Measurements from ENCODE around the gene RASA3.
"Not testable (repeated sequence)": the region's sequence is repeated elsewhere in the genome, so short reads cannot be mapped to it uniquely, and the experiment has no call there.

RASA3 gene

GRCh38 chr13:113997845-113998751 lies 134.3 kb downstream of the RASA3 start:
- no peak for DNase-seq

- DNase-seq: no peak
These were observed 135.3 kb downstream of the RASA3 start for GRCh38 chr13:113996912-113997745.

DNA sequence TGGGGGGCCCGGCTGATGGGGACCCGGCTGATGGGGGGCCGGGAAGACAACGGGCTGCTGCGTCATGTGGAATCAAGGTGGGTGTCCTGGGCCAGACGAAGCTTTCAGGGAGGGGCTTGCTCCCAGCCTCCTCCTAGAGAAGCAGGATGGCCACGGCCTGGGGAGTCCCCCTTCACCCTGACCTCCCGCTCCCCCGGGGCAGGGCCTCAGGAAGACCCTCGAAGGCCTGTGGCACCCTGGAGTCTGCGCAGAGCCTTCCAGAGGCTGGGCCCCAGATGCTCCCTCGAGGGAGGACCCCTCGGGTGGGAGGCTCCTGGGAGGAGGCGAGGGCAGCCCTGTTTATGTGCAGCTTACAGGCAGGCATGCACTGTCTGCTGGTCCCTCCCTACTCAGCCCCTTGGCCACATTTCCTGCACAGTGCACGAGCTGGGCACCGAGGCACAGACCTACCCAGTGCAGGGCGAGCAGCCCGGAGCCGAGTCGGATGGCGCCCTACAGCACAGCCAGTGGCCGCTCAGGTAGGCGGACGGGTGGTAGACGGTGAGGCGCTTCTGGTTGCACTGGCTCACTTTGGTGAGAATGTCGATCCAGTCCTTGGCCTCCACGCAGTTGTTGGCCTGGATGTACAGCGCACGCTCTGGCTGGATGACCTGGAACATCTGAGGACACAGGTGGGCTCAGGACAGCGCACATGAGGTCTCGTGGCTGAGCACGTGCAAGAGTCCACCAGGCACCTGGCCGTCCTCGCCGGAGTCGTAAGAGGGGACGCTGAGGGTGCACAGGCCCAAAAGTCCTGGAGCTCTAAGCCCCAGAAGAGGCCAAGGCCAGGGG lies 136.1 kb downstream of the RASA3 start:
- no peak for DNase-seq

- DNase-seq: no peak
These were observed 137.3 kb downstream of the RASA3 start for GRCh38 chr13:113995051-113995601.

- no peak for DNase-seq
These were observed 140.0 kb downstream of the RASA3 start for GRCh38 chr13:113992276-113993005.

- DNase-seq: no peak
These were observed 140.7 kb downstream of the RASA3 start for GRCh38 chr13:113991676-113992179.

DNA sequence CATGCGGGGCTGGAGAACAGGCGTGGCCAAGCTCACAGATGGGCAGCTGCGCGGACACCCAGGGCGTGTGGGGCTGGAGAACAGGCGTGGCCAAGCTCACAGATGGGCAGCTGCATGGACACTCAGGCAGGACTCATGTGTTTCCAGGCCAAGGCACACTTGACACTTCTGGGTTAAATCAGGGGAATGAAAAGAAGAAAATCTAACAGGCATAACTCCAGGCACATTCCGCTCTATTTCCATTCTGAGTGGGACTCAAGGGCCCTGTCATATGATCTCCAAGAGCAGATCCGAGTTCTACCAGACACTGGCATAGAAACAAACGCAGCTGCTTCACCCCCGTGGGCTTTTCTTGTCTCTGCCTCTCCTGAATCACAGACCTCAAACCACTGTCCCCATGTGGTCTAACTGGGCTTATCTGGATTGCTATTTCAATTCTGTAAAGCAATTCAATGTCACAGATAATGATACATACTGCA lies 141.2 kb downstream of the RASA3 start:
- DNase-seq: no peak

DNA sequence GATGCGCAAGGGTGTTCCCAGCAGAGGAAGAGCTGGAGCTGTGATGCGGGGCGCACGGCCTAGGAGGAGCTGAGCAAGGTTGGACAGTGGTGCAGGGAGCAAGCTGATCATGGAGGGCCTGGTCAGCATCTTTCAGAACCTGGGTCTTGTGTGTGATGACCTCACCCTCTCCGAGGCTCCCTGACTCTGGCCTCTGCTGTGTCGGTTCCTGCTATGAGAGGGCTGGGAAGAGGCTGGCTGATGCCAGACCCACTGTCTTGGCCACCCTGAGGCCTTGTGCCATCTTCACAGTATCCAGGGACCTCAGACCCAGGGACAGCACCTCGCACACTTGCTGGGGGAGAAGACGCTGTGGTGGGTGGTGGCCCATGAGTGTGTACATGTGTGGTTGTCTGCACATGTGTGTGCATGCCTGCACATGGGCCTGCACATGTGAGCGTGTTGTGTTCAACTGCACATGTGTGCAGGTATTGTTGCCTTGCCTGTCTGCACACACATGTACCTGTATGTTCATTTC lies 142.0 kb downstream of the RASA3 start:
- no peak for DNase-seq

DNA sequence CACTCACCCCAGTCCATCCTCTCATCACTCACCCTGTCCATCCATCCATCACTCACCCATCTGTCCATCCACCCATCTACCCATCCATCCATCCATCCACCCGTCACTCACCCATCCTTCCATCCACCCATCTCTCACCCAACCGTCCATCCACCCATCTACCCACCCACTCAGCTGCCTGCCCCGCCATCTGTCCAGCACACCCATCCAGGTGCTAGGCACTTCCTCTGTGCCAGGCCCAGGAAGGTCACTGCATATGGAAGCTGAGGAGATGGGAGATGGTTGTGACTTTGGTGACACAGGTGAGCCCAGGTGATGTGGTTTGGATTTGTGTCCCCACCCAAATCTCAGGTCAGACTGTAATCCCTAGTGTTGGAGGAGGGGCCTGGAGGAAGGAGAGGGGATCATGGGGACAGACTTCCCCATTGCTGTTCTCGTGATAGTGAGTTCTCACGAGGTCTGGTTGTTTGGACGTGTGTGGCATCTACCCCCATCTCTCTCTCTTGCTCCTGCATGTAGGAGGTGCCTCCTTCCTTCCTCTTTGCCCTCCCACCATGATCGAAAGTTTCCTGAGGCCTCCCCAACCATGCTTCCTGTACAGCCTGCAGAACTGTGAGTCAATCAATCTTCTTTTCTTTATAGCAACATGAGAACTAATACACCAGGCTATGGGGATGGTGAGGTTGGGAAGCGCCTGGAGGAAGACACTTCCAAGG lies 142.7 kb downstream of the RASA3 start:
- DNase-seq: no peak

DNA sequence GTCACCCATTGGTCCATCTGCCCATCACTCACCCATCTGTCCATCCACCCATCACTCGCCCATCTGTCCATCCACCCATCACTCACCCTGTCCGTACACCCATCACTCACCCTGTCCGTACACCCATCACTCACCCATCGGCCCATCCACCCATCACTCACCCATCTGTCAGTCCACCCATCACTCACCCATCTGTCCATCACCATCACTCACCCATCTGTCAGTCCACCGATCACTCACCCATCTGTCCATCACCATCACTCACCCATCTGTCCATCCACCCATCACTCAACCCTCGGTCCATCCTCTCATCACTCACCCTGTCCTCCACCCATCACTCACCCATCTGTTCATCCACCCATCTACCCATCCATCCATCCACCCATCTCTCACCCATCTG lies 143.6 kb downstream of the RASA3 start:
- not testable (repeated sequence) for DNase-seq

GRCh38 chr13:113982296-113982661 lies 150.1 kb downstream of the RASA3 start:
- no peak for DNase-seq

- no peak for DNase-seq
These were observed 150.7 kb downstream of the RASA3 start for GRCh38 chr13:113981611-113982295.

GRCh38 chr13:113981194-113981605 lies 151.2 kb downstream of the RASA3 start:
- DNase-seq: no peak

- no peak for DNase-seq
These were observed 151.8 kb downstream of the RASA3 start for GRCh38 chr13:113980489-113981064.

GRCh38 chr13:113979791-113980471 lies 152.5 kb downstream of the RASA3 start:
- DNase-seq: no peak

- no peak for DNase-seq
These were observed 153.5 kb downstream of the RASA3 start for GRCh38 chr13:113978741-113979481.

GRCh38 chr13:113977976-113978375 lies 154.4 kb downstream of the RASA3 start:
- no peak for DNase-seq
